CD4-positive, alpha-beta T cell treated with Interleukin-17A for 4 hours (primary cell): ENCODE data around the gene PLA2G2A.
"Not testable (repeated sequence)": the region's sequence is repeated elsewhere in the genome, so short reads cannot be mapped to it uniquely, and the experiment has no call there.

Source experiments
- DNase-seq: peaks from one replicate; pipeline ENCODE4 v3.0.0-alpha.2; 2020; ENCODE audit warnings: mixed read lengths

Gene PLA2G2A

GRCh38 chr1:19979494-19979977 lies at the start of gene PLA2G2A:
Gene PLA2G2A, minus strand, starts transcription at chr1:19979618. Its CDS starts 845 bp downstream, at chr1:19978773.
- DNase-seq: no peak

GRCh38 chr1:20028726-20029125 lies 49.3 kb upstream of the PLA2G2A start:
- DNase-seq: no peak

DNA sequence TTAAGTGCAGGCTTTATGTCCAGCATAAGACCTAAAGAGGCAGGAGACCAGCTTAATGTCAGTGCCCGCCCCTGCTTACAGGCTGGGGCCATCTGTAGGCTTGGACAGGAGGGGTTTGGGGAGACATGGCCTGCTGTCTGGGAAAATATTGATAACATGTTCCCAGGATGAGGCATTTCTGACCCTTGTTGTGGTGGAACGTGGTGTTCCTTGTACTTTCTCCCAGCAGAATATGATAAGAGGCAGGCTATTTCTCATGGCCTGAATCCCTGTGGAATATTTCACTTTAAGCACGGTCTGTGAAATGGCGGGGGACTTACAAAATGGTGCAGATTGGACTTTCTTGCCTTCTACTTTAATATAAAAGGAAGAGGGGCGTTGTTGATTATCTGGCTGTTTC lies 48.7 kb upstream of the PLA2G2A start:
- DNase-seq: no peak

- DNase-seq: no peak
Observed at GRCh38 chr1:20017741-20018140, 38.3 kb upstream of the PLA2G2A start.

- DNase-seq: no peak
Observed at GRCh38 chr1:20014153-20014552, 34.7 kb upstream of the PLA2G2A start.

DNA sequence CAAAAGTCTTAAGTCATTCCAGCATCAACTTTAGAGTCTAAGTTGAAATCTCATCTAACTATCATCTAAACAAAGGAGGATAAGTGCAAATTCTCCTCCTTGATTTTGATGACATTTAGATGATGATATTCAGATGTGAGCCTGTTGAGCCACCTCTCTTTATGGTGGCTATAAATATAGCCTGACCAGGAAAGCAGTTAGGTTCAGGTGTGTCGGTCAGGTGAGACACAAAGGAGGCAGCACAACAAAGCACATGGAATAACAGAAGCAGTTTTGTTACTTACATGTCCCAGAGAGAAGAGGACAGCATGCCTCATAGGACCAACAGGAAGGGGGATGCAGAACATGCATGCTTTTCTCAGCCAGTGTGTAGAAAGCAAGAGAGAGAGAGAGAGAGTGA lies 30.6 kb upstream of the PLA2G2A start:
- DNase-seq: no peak

GRCh38 chr1:20009212-20009611 lies 29.8 kb upstream of the PLA2G2A start:
- DNase-seq: no peak

DNA sequence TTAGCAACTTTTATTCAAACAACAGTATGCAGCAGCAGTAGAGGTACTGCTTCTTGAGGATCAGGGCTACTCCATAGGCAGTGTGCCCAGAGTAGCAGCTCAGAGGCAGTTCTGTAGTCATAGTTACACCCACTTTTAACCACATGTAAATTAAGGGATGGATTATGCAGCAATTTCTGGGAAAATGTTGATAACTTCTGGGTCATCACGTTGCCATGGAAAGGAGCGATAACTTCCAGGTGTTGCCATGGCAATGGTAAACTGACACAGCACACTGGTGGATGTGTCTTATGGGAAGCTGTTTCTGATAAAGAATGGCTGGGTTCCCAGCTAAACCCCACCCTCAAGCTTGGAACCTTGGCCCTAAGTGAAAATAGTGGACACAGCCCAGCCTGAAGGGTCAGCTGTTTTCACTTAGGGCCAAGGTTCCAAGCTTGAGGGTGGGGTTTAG lies 29.0 kb upstream of the PLA2G2A start:
- no peak for DNase-seq

GRCh38 chr1:19998823-19999222 lies 19.4 kb upstream of the PLA2G2A start:
- not testable (repeated sequence) for DNase-seq

DNA sequence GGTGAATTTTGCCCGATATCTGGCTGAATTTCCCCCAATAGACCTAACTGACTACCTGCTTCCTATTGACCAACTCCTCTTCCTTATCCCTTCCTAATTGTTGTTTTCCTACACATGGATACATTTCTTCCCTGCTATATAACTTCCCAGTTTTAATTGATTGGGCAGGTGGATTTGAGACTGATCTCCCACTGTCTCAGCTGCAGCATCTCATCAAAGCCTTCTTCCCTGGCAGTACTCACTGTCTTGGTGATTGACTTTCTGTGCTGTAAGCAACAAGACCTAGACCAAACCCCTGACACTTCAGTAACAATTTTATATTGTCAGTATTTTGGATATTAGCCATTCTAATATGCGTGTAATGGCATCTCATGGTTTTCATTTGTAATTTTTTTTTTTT lies 11.3 kb upstream of the PLA2G2A start:
- DNase-seq: no peak

DNA sequence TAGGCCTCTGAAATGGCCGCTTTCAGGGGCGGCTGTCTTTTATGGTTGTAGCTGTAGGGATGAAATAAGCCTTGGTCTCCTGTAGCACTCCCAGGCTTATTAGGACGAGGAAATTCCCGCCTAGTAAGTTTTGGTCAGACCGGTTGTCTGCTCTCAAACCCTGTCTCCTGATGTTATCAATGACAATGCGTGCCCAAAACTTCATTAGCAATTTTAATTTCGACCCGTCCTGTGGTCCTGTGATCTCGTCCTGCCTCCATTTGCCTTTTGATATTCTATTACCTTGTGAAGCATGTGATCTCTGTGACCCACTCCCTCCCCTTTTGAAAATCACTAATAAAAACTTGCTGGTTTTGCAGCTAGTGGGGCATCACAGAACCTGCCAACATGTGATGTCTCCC lies 10.8 kb upstream of the PLA2G2A start:
- DNase-seq: not testable (repeated sequence)

DNA sequence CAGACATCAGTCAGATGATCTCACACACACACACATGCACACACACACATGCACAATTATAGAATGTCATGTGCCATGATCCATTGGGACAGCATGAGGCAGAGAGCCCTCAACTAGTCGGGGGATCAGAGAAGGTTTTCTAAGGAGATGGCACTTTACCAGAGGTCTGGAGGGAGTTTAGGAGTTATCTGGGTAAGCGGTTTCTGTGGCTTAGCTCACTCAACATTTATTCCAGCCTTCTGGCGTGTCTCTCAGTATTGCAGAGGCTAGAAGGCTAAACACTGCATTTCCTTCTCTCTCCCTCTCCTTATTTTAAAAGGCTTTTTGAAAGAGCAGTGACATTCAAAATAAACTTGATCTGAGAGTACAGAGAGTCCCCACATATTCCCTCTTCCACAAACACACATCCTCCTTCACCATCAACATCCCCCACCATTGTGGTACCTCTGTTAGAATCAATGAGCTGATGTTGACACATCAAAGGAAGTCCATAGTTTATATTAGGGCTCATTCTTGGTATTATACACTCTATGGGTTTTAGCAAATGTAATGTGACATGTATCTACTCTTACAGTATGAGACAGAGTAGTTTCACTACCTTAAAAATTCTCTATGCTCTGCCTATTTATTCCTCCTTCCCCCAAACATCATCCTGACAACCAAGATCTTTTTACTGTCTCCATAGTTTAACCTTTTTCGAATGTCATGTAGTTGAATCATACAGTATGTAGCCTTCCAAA lies 9.0 kb upstream of the PLA2G2A start:
- DNase-seq: no peak

- DNase-seq: no peak
Observed at GRCh38 chr1:19987719-19988118, 8.3 kb upstream of the PLA2G2A start.

DNA sequence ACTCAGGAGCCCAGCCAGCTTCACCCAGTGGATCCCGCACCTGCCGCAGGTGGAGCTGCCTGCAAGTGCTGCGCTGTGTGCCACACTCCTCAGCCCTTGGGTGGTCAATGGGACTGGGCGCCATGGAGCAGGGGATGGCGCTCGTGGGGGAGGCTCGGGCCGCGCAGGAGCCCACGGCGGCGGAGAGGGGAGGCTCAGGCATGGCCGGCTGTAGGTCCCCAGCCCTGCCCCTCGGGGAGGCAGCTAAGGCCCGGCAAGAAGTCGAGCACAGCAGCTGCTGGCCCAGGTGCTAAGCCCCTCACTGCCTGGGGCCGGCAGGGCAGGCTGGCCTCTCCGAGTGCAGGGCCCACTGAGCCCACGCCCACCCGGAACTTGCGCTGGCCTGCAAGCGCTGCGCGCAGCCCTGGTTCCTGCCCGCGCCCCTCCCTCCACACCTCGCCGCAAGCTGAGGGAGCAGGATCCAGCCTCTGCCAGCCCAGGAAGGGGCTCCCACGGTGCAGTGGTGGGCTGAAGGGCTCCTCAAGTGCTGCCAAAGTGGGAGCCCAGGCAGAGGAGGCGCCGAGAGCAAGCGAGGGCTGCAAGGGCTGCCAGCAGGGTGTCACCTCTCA lies 5.1 kb upstream of the PLA2G2A start:
- DNase-seq: not testable (repeated sequence)

- no peak for DNase-seq
Observed at GRCh38 chr1:19981507-19982312, 2.3 kb upstream of the PLA2G2A start.

DNA sequence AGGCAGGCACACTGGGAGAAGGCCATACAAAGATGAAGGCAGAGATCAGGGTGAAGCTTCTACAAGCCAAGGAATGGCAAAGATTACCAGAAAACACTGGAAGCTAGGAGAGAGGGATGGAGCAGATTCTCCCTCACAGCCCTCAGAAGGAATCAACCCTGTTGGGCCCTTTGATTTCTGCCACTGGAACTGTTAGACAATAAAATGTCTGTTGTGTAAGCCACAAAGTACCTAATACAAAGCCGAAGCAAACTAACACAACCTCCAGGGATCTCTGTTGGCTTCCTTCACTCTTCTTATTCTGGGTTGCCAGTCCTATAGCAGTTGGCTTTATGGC lies 1.7 kb upstream of the PLA2G2A start:
- DNase-seq: no peak

DNA sequence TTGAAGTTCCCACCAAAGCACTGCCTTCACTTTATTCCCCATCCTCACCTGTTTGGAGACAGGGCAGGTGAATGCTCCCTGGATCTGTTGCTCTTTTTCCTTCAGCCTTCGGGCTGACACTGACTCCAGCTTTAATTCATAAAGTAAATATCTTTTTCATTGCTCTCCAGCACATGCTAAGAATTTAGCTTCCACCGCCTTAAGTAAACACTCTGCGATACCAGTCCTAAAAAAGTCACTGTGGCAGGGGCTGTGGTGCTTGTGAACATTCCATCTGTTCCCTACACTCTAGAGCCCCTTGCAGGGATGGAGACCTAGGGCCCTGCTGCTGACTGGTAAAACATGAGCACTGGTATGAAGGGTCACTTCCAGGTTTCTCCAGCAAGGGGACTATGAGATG lies 896 bp upstream of the PLA2G2A start:
- no peak for DNase-seq

GRCh38 chr1:19978143-19978542 lies 1.3 kb downstream of the PLA2G2A start:
- no peak for DNase-seq

- no peak for DNase-seq
Observed at GRCh38 chr1:19976317-19977003, 3.0 kb downstream of the PLA2G2A start.

GRCh38 chr1:19975423-19976193 lies 3.8 kb downstream of the PLA2G2A start:
- DNase-seq: no peak

- peak; percentile 11 for DNase-seq
Observed at GRCh38 chr1:19974822-19975416, 4.5 kb downstream of the PLA2G2A start.

- no peak for DNase-seq
Observed at GRCh38 chr1:19973616-19974015, 5.8 kb downstream of the PLA2G2A start.
